IMR-90 (cell line): Measurements from ENCODE around the gene EBP. TPM values are rescaled to one million over a fixed set of nuclear protein-coding genes. Genes with fewer than 3 reads are reported as not detected.
A peak's percentile ranks its signal among the peaks of the same experiment; 100 is the strongest.

ENCODE experiments used
- ATAC-seq: fragments of 200-7000 bp; cut with Tn5 transposase; 2 replicates; pipeline ENCODE4 v1.9.1; 2020; ENCODE audit warnings: low read depth, mild to moderate bottlenecking, moderate library complexity
- BruUV-seq: library from RNA; stranded (reverse); fragments of 400-500 nt; replicated peaks from 2 replicates; lab custom pipeline; 2021; lab: Mats Ljungman, UMichigan
- CTCF ChIA-PET: fragments of 300-600 bp; formaldehyde crosslinking; extraction: SDS; loops from one replicate; lab custom pipeline; 2021; ENCODE audit warnings: antibody characterized with exemption; lab: Yijun Ruan, JAX
- POLR2A ChIA-PET: fragments of 300-600 bp; sonication (Branson Sonifier 250); formaldehyde crosslinking; loops from one replicate; lab custom pipeline; 2022; ENCODE audit warnings: antibody characterized with exemption; ENCODE audit not compliant: unreplicated experiment; lab: Charles Lee
- DNase-seq: peaks from one replicate; pipeline ENCODE4 v3.0.0; 2013
- H2AFZ ChIP-seq: replicated peaks from 2 replicates; pipeline ENCODE3; 2013; ENCODE audit warnings: low read length, mild to moderate bottlenecking; ENCODE audit not compliant: poor library complexity
- H2AK5ac ChIP-seq: 2 replicates; pipeline ENCODE4 v1.6.1; 2013; ENCODE audit warnings: low read depth, low read length, inconsistent platforms
- H2AK9ac ChIP-seq: replicated peaks from 2 replicates; pipeline ENCODE3; 2013; ENCODE audit warnings: mild to moderate bottlenecking, low read depth, low read length, moderate library complexity; ENCODE audit not compliant: poor library complexity
- H2BK120ac ChIP-seq: 2 replicates; pipeline ENCODE4 v1.6.1; 2013; ENCODE audit warnings: low read depth, low read length, inconsistent platforms
- H2BK15ac ChIP-seq: 3 replicates; pipeline ENCODE4 v1.6.1; 2013; ENCODE audit warnings: low read depth, low read length, inconsistent platforms
- H2BK20ac ChIP-seq: 2 replicates; pipeline ENCODE4 v1.6.1; 2013; ENCODE audit warnings: low read depth, mild to moderate bottlenecking, inconsistent platforms, low read length, moderate library complexity
- H2BK5ac ChIP-seq: 2 replicates; pipeline ENCODE4 v1.6.1; 2013; ENCODE audit warnings: mild to moderate bottlenecking, low read depth, low read length, inconsistent platforms; ENCODE audit not compliant: poor library complexity, severe bottlenecking
- H3K14ac ChIP-seq: replicated peaks from 2 replicates; pipeline ENCODE4 v1.6.1; 2013; ENCODE audit warnings: low read depth, low read length, inconsistent platforms
- H3K18ac ChIP-seq: 2 replicates; pipeline ENCODE4 v1.6.1; 2013; ENCODE audit warnings: low read depth, low read length, control low read depth
- H3K23ac ChIP-seq: 2 replicates; pipeline ENCODE4 v1.6.1; 2013; ENCODE audit warnings: low read depth, low read length, inconsistent platforms
- H3K27ac ChIP-seq: 2 replicates; pipeline ENCODE4 v1.5.1; 2013; ENCODE audit warnings: mild to moderate bottlenecking, control low read depth, low read length; ENCODE audit not compliant: insufficient read depth
- H3K27me3 ChIP-seq: 2 replicates; pipeline ENCODE4 v1.6.1; 2013; ENCODE audit warnings: low read length; ENCODE audit not compliant: control insufficient read depth, insufficient read depth
- H3K36me3 ChIP-seq: 2 replicates; pipeline ENCODE4 v1.6.1; 2013; ENCODE audit warnings: low read length, mixed read lengths; ENCODE audit not compliant: control insufficient read depth, insufficient read depth
- H3K4ac ChIP-seq: 2 replicates; pipeline ENCODE4 v1.6.1; 2013; ENCODE audit warnings: low read depth, low read length, inconsistent platforms
- H3K4me1 ChIP-seq: 2 replicates; pipeline ENCODE4 v1.6.1; 2013; ENCODE audit warnings: low read length, mixed read lengths; ENCODE audit not compliant: control insufficient read depth, insufficient read depth
- H3K4me2 ChIP-seq: 2 replicates; pipeline ENCODE4 v1.6.1; 2013; ENCODE audit warnings: low read depth, mild to moderate bottlenecking, control low read depth, low read length, moderate library complexity
- H3K4me3 ChIP-seq: 2 replicates; pipeline ENCODE4 v1.5.1; 2013; ENCODE audit warnings: low read depth, mild to moderate bottlenecking, control low read depth, low read length, moderate library complexity; ENCODE audit not compliant: insufficient read depth
- H3K56ac ChIP-seq: 2 replicates; pipeline ENCODE4 v1.6.1; 2013; ENCODE audit warnings: low read length, inconsistent platforms; ENCODE audit not compliant: insufficient read depth; ENCODE audit errors: extremely low read depth
- H3K79me1 ChIP-seq, 2 experiments: 2 replicates each; pipeline ENCODE4 v1.6.1; 2013; ENCODE audit warnings: low read length in 2 of 2, inconsistent platforms in 1 of 2, low read depth in 1 of 2
- H3K9ac ChIP-seq: 2 replicates; pipeline ENCODE4 v1.6.1; 2013; ENCODE audit warnings: low read depth, low read length, control low read depth
- H3K9me1 ChIP-seq: 2 replicates; pipeline ENCODE4 v1.6.1; 2013; ENCODE audit warnings: low read length, inconsistent platforms; ENCODE audit not compliant: insufficient read depth
- H3K9me3 ChIP-seq: 2 replicates; pipeline ENCODE4 v1.6.1; 2013; ENCODE audit warnings: low read length; ENCODE audit not compliant: control insufficient read depth, insufficient read depth
- H4K20me1 ChIP-seq: 2 replicates; pipeline ENCODE4 v1.6.1; 2013; ENCODE audit warnings: low read length, inconsistent platforms; ENCODE audit not compliant: insufficient read depth
- H4K5ac ChIP-seq: 2 replicates; pipeline ENCODE4 v1.6.1; 2013; ENCODE audit warnings: mild to moderate bottlenecking, low read depth, low read length, control low read depth
- H4K8ac ChIP-seq, 2 experiments: 2 replicates each; pipeline ENCODE4 v1.6.1; 2013; ENCODE audit warnings: low read depth in 2 of 2, low read length in 2 of 2, control low read depth in 1 of 2, inconsistent platforms in 1 of 2
- H4K91ac ChIP-seq: 2 replicates; pipeline ENCODE4 v1.6.1; 2013; ENCODE audit warnings: low read depth, low read length, inconsistent platforms; ENCODE audit not compliant: insufficient read depth
- CEBPB ChIP-seq: IDR thresholded peaks from 2 replicates; pipeline ENCODE4 v1.6.1; 2012; ENCODE audit warnings: low read depth, low read length, improper control_type of control experiment
- CHD1 ChIP-seq: IDR thresholded peaks from 2 replicates; pipeline ENCODE4 v1.6.1; 2012; ENCODE audit warnings: low read depth, low read length, improper control_type of control experiment
- FOS ChIP-seq: fragments of 150-350 bp; IDR thresholded peaks from 2 replicates; pipeline ENCODE4 v1.6.1; 2016; ENCODE audit warnings: low read depth, low read length
- MAFK ChIP-seq: IDR thresholded peaks from 2 replicates; pipeline ENCODE4 v1.6.1; 2012; ENCODE audit warnings: low read depth, low read length, improper control_type of control experiment
- MAZ ChIP-seq: IDR thresholded peaks from 2 replicates; pipeline ENCODE4 v1.6.1; 2012; ENCODE audit warnings: low read depth, mild to moderate bottlenecking, low read length, improper control_type of control experiment, moderate library complexity, borderline replicate concordance
- MXI1 ChIP-seq: IDR thresholded peaks from 2 replicates; pipeline ENCODE4 v1.6.1; 2012; ENCODE audit warnings: low read depth, mild to moderate bottlenecking, low read length, moderate library complexity, borderline replicate concordance
- NFE2L2 ChIP-seq: fragments of 150-350 bp; IDR thresholded peaks from 2 replicates; pipeline ENCODE4 v1.6.1; 2016; ENCODE audit warnings: low read depth, mild to moderate bottlenecking, low read length
- POLR2A ChIP-seq: IDR thresholded peaks from 2 replicates; pipeline ENCODE4 v1.6.1; 2012; ENCODE audit warnings: mild to moderate bottlenecking, low read depth, low read length
- RAD21 ChIP-seq: IDR thresholded peaks from 2 replicates; pipeline ENCODE4 v1.6.1; 2012; ENCODE audit warnings: low read length, improper control_type of control experiment
- RFX5 ChIP-seq: IDR thresholded peaks from 2 replicates; pipeline ENCODE4 v1.8.0; 2012; ENCODE audit warnings: low read depth, mild to moderate bottlenecking, low read length, moderate library complexity
- SMC3 ChIP-seq: fragments of 150-350 bp; IDR thresholded peaks from 2 replicates; pipeline ENCODE4 v1.6.1; 2016; ENCODE audit warnings: low read depth, mild to moderate bottlenecking, antibody characterized with exemption, low read length, moderate library complexity
- WGBS, 2 experiments: methylation state at CpG; one replicate each; pipeline versions ENCODE4 v1.1.5 to v1.1.7; 2013; ENCODE audit warnings: missing lambda C conversion rate in 2 of 2; ENCODE audit not compliant: insufficient read length in 1 of 2; ENCODE audit errors: extremely low coverage in 2 of 2; 5-methylcytosine and 5-hydroxymethylcytosine counted together
- dilution Hi-C: fragments of 300-500 bp; cut with HindIII; formaldehyde crosslinking; loops from one replicate; pipeline ENCODE4 v1.14.3; 2018; ENCODE audit warnings: low sequenced_read_pairs; ENCODE audit not compliant: unreplicated experiment
- in situ Hi-C: fragments of 300-500 bp; cut with MboI; formaldehyde crosslinking; loops from 3 replicates; pipeline ENCODE4 v1.14.3; 2019; ENCODE audit warnings: low sequenced_read_pairs, inconsistent platforms, mixed read lengths
- intact Hi-C: fragments of 100-400 bp; cut with micrococcal nuclease; formaldehyde crosslinking; loops from 2 replicates; pipeline ENCODE4 v1.10.0; 2022
- polyA plus RNA-seq, 3 experiments: library from polyadenylated mRNA; depleted of rRNA; stranded (reverse); fragments of >200 nt; gene quantifications; 2 replicates each; pipeline ENCODE4 v1.2.3, GENCODE V29; 2012; ENCODE audit warnings: low replicate concordance in 1 of 3
- total RNA-seq: library from RNA; depleted of rRNA; stranded (reverse); fragments of >200 nt; gene quantifications from 2 replicates; pipeline ENCODE4 v1.2.3, GENCODE V29; 2012
- TF ChIP-seq, protein P1 (sequence below): conservative IDR thresholded peaks from 2 replicates; pipeline ENCODE4 v1.5.1; 2012; ENCODE audit warnings: mild to moderate bottlenecking, low read depth, low read length, improper control_type of control experiment
- TF ChIP-seq, protein P2 (sequence below): fragments of 150-350 bp; IDR thresholded peaks from 2 replicates; pipeline ENCODE4 v1.6.1; 2016; ENCODE audit warnings: low read depth, mild to moderate bottlenecking, low read length, moderate library complexity, borderline replicate concordance
- TF ChIP-seq, protein P3 (sequence below): fragments of 150-350 bp; IDR thresholded peaks from 2 replicates; pipeline ENCODE4 v1.6.1; 2017; ENCODE audit warnings: mild to moderate bottlenecking, antibody characterized with exemption, low read length, low read depth

EBP gene
- total and polyA plus RNA-seq, 2 of the 4 experiments (the other 2 are of a cell fraction) = 39.4 to 78.9 TPM

DNA sequence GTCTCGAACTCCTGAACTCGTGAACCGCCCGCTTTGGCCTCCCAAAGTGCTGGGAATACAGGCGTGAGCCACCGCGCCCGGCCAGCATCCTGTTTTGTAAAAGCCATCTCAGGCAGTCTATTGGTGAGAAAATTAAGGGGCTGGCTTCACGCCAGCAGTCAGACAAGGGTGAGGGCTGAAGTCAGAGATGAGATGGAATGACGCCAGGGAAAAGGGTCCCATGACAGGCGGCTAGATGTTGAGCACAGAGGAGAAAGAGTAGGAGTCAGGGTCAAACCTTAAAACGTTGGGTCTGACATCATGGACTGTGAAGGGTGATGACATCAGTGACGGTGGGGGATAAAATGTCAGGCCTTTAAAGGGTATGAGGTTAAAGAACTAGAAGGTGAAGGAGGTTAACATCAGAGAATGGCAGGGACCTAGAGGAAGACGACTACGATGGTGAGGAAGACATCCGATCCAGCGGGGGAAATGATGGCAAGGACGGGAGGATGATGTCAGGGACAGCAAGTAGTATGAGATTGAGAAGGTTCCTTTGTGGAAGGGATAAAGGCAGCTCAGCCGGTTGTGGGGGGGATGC, 52.2 kb downstream of the EBP start:
- ATAC-seq (peak; percentile 1; the same call in 1 of the 2 replicates), DNase-seq (no peak)
- H3K9me3 ChIP-seq = no peaks in the 10 kb centered on the region
- H3K27me3 ChIP-seq = no peaks in the 10 kb centered on the region
- H3K56ac ChIP-seq = peak overlapping the region; percentile 93
- H2BK5ac ChIP-seq = peak overlapping the region; percentile 90
- H3K4me3 ChIP-seq = peak overlapping the region; percentile 55
- peak overlapping the region; percentile 66 for H2BK120ac ChIP-seq
- peaks cover 5% of the 10 kb centered on the region; the same call in 1 of the 2 replicates for H4K20me1 ChIP-seq
- H3K27ac ChIP-seq = peak overlapping the region; percentile 96
- peaks cover 23% of the 10 kb centered on the region for H3K36me3 ChIP-seq
- peak overlapping the region; percentile 87; the same call in 1 of the 2 replicates for H3K23ac ChIP-seq
- peak overlapping the region; percentile 100 for H4K8ac ChIP-seq
- peak overlapping the region; percentile 99 for H4K91ac ChIP-seq
- peak overlapping the region; percentile 98 for H2AK5ac ChIP-seq
- ChIA-PET CTCF (interaction anchor here (0.7 kb wide), 1 partner anchor 23 kb away, joined by 3 read pairs; the partner anchor contains the start of gene WDR13), POLR2A (interaction anchor here (0.7 kb wide), 1 partner anchor 1886 kb away, joined by 3 read pairs; no protein-coding TSS in a partner anchor)
- TF ChIP-seq MXI1 (no peak), MAZ (no peak), SMC3 (no peak), CEBPB (no peak), CHD1 (no peak), FOS (no peak), RAD21 (no peak), NFE2L2 (no peak), RFX5 (no peak), MAFK (no peak), POLR2A (no peak)
- TF ChIP-seq, protein P1, sequence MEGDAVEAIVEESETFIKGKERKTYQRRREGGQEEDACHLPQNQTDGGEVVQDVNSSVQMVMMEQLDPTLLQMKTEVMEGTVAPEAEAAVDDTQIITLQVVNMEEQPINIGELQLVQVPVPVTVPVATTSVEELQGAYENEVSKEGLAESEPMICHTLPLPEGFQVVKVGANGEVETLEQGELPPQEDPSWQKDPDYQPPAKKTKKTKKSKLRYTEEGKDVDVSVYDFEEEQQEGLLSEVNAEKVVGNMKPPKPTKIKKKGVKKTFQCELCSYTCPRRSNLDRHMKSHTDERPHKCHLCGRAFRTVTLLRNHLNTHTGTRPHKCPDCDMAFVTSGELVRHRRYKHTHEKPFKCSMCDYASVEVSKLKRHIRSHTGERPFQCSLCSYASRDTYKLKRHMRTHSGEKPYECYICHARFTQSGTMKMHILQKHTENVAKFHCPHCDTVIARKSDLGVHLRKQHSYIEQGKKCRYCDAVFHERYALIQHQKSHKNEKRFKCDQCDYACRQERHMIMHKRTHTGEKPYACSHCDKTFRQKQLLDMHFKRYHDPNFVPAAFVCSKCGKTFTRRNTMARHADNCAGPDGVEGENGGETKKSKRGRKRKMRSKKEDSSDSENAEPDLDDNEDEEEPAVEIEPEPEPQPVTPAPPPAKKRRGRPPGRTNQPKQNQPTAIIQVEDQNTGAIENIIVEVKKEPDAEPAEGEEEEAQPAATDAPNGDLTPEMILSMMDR = no peak
- TF ChIP-seq, protein P2, sequence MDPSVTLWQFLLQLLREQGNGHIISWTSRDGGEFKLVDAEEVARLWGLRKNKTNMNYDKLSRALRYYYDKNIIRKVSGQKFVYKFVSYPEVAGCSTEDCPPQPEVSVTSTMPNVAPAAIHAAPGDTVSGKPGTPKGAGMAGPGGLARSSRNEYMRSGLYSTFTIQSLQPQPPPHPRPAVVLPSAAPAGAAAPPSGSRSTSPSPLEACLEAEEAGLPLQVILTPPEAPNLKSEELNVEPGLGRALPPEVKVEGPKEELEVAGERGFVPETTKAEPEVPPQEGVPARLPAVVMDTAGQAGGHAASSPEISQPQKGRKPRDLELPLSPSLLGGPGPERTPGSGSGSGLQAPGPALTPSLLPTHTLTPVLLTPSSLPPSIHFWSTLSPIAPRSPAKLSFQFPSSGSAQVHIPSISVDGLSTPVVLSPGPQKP = no peak
- TF ChIP-seq, protein P3, sequence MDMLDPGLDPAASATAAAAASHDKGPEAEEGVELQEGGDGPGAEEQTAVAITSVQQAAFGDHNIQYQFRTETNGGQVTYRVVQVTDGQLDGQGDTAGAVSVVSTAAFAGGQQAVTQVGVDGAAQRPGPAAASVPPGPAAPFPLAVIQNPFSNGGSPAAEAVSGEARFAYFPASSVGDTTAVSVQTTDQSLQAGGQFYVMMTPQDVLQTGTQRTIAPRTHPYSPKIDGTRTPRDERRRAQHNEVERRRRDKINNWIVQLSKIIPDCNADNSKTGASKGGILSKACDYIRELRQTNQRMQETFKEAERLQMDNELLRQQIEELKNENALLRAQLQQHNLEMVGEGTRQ = no peak
- peaks cover 13% of the 10 kb centered on the region for H3K9me1 ChIP-seq
- H2BK15ac ChIP-seq = peak overlapping the region; percentile 86; the same call in 1 of the 3 replicates
- H3K79me1 ChIP-seq = peaks cover 16 to 21% of the 10 kb centered on the region in 2 experiments; a peak in 3 of 4 replicates
- no TSS peak for BruUV-seq
- peak overlapping the region; percentile 92 for H2AFZ ChIP-seq
- dilution Hi-C loops = no loop called here
- in situ Hi-C loops = no loop called here
- H3K9ac ChIP-seq = peak overlapping the region; percentile 88
- WGBS, 2 experiments = 54% methylated on average over 10 of the region's 19 CpGs; no CpG with 5 or more reads in 1 of the 2 experiments
- peak overlapping the region; percentile 40; the same call in 1 of the 2 replicates for H2BK20ac ChIP-seq
- intact Hi-C loops = no loop called here
- peak overlapping the region; percentile 89 for H3K4me2 ChIP-seq
- peak overlapping the region; percentile 96 for H3K4ac ChIP-seq
- peak overlapping the region; percentile 86 for H2AK9ac ChIP-seq
- H3K4me1 ChIP-seq = peaks cover 5% of the 10 kb centered on the region
- peak overlapping the region; percentile 91 for H3K18ac ChIP-seq
- H4K5ac ChIP-seq = peak overlapping the region; percentile 100
- peak overlapping the region; percentile 89 for H3K14ac ChIP-seq
